ENCODE data around the gene RBM33.

DNA sequence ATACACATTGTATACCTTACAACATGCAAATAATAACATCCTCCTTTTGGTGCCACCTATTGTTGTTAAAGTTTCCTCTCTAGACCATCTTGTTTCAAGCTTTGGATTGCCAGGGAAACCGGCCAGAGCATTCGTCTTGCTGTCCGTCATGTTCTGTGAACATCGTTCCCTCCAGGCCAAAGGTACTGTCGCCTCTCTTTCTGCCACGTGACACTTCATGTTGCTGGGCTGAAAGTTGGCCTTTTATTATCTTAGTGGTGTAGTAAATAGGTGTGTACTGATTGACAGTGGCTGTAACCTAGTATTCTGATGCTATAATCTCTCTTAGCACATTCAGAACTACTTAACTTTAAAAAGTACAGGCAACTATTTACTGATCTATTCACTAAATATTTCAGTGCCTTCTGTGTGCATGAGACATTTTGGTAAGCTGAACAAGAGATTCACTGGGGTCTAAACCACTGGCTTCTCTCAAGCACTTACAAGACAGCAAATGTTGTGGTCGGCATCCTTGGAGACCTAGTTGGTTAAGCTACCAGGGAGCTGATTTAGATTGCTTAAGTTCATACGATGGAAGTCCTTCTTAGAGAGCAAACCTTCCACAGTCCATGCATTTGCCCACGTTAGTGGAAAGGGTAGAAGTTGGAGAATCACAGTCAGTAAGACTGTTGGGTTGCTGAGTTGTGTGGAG, 115.4 kb downstream of the RBM33 start:
- TF ChIP-seq ESRRA (IDR thresholded peaks at IDR 0.05; ENCODE audit: low read length) (no peak), ZNF274 (IDR thresholded peaks at IDR 0.05; ENCODE audit: insufficient read depth, insufficient read length) (no peak), CTCF (IDR thresholded peaks at IDR 0.05 in 2 of 3, conservative IDR thresholded peaks at IDR 0.05 in 1 of 3; ENCODE audit: control insufficient read depth in 2 of 3, extremely low read depth in 1 of 3, insufficient read depth in 1 of 3, low read depth in 3 of 3, low read length in 3 of 3) (no peak), FOXM1 (IDR thresholded peaks at IDR 0.05; ENCODE audit: low read depth, low read length) (no peak), CHD2 (IDR thresholded peaks at IDR 0.05; ENCODE audit: borderline replicate concordance, low read depth, low read length) (no peak), CHD1 (IDR thresholded peaks at IDR 0.05; ENCODE audit: low read depth, low read length) (no peak), POLR2A (IDR thresholded peaks at IDR 0.05; ENCODE audit: low read depth, low read length) (no peak)
- TF ChIP-seq, protein P1, sequence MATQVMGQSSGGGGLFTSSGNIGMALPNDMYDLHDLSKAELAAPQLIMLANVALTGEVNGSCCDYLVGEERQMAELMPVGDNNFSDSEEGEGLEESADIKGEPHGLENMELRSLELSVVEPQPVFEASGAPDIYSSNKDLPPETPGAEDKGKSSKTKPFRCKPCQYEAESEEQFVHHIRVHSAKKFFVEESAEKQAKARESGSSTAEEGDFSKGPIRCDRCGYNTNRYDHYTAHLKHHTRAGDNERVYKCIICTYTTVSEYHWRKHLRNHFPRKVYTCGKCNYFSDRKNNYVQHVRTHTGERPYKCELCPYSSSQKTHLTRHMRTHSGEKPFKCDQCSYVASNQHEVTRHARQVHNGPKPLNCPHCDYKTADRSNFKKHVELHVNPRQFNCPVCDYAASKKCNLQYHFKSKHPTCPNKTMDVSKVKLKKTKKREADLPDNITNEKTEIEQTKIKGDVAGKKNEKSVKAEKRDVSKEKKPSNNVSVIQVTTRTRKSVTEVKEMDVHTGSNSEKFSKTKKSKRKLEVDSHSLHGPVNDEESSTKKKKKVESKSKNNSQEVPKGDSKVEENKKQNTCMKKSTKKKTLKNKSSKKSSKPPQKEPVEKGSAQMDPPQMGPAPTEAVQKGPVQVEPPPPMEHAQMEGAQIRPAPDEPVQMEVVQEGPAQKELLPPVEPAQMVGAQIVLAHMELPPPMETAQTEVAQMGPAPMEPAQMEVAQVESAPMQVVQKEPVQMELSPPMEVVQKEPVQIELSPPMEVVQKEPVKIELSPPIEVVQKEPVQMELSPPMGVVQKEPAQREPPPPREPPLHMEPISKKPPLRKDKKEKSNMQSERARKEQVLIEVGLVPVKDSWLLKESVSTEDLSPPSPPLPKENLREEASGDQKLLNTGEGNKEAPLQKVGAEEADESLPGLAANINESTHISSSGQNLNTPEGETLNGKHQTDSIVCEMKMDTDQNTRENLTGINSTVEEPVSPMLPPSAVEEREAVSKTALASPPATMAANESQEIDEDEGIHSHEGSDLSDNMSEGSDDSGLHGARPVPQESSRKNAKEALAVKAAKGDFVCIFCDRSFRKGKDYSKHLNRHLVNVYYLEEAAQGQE (IDR thresholded peaks at IDR 0.05; ENCODE audit: low read depth, low read length) = no peak
